K562 (cell line): ENCODE measurements around the gene UNC79. TPM values are rescaled to one million over a fixed set of nuclear protein-coding genes. Genes with fewer than 3 reads are reported as not detected.

Experiments
- ATAC-seq: fragments of 200-7000 bp; cut with Tn5 transposase; 3 replicates; pipeline ENCODE4 v1.9.1; 2020; ENCODE audit warnings: moderate library complexity
- BruUV-seq: library from RNA; stranded (reverse); fragments of 400-500 nt; replicated peaks from 2 replicates; lab custom pipeline; 2021; lab: Mats Ljungman, UMichigan
- CTCF ChIA-PET: fragments of 300-600 bp; formaldehyde crosslinking; extraction: SDS; loops from one replicate; lab custom pipeline; 2021; ENCODE audit warnings: low intra/inter-chr PET ratio; lab: Yijun Ruan, JAX
- POLR2A ChIA-PET: fragments of 300-600, 350-650 bp; sonication (Branson Sonifier 250); formaldehyde crosslinking; extraction: SDS; loops from one replicate; lab custom pipeline; 2021; ENCODE audit warnings: antibody characterized with exemption, inconsistent platforms; lab: Yijun Ruan, JAX
- DNase-seq, 4 experiments: peaks; one replicate each; pipeline versions ENCODE4 v3.0.0 to v3.0.0-alpha.2; 2011 to 2018; ENCODE audit warnings: low spot score in 3 of 4, mixed read lengths in 3 of 4; ENCODE audit errors: extremely low read depth in 1 of 4
- FAIRE-seq: peaks from 2 replicates; lab custom pipeline; 2011; peaks lifted over from hg19 to GRCh38; lab: Jason Lieb, UNC
- H2AFZ ChIP-seq: 2 replicates; pipeline ENCODE4 v1.6.0; 2011; ENCODE audit warnings: low read depth, low read length, control low read depth, inconsistent platforms
- H3K27ac ChIP-seq: fragments of 200-600 bp; 3 replicates; pipeline ENCODE4 v1.8.0; 2011; ENCODE audit warnings: low read depth, mild to moderate bottlenecking, control low read depth, inconsistent platforms, low read length, moderate library complexity, mixed read lengths; ENCODE audit errors: extremely low read depth
- H3K27me3 ChIP-seq, 2 experiments: fragments of 300-600 bp in 1 of 2; 2 replicates in 1 of 2; 3 replicates in 1 of 2; pipeline versions ENCODE4 v1.6.0 to v1.8.0; 2011; ENCODE audit warnings: inconsistent platforms in 2 of 2, low read length in 2 of 2, mild to moderate bottlenecking in 1 of 2, mixed read lengths in 1 of 2, moderate library complexity in 1 of 2; ENCODE audit not compliant: control insufficient read depth in 2 of 2, insufficient read depth in 2 of 2
- H3K36me3 ChIP-seq: fragments of 300-600 bp; 3 replicates; pipeline ENCODE4 v1.8.0; 2011; ENCODE audit warnings: mild to moderate bottlenecking, low read length, inconsistent platforms; ENCODE audit not compliant: control insufficient read depth, insufficient read depth
- H3K4me1 ChIP-seq, 2 experiments: fragments of 200-600 bp in 1 of 2; replicated peaks in 1 of 2; 2 replicates in 1 of 2; 3 replicates in 1 of 2; pipeline versions ENCODE4 v1.5.1 to v1.8.0; 2011; ENCODE audit warnings: inconsistent platforms in 2 of 2, low read length in 2 of 2, mild to moderate bottlenecking in 1 of 2, mixed read lengths in 1 of 2, moderate library complexity in 1 of 2; ENCODE audit not compliant: control insufficient read depth in 2 of 2, insufficient read depth in 2 of 2
- H3K4me2 ChIP-seq: 2 replicates; pipeline ENCODE4 v1.6.1; 2011; ENCODE audit warnings: low read length, control low read depth, inconsistent platforms, mixed read lengths; ENCODE audit not compliant: insufficient read depth
- H3K4me3 ChIP-seq: fragments of 200-600 bp; sonication (generic), shearing (Covaris generic); 2 replicates; pipeline ENCODE4 v1.5.1; 2016; ENCODE audit warnings: control low read depth, inconsistent platforms
- H3K79me2 ChIP-seq: fragments of 200-600 bp; 3 replicates; pipeline ENCODE4 v1.8.0; 2011; ENCODE audit warnings: low read length, inconsistent platforms; ENCODE audit not compliant: control insufficient read depth, insufficient read depth
- H3K9ac ChIP-seq, 2 experiments: 2 replicates each; pipeline versions ENCODE4 v1.6.0 to v1.6.1; 2011; ENCODE audit warnings: low read depth in 2 of 2, low read length in 2 of 2, control low read depth in 1 of 2, inconsistent platforms in 1 of 2, mild to moderate bottlenecking in 1 of 2, mixed read lengths in 1 of 2; ENCODE audit not compliant: insufficient read depth in 1 of 2
- H3K9me1 ChIP-seq: one replicate; pipeline ENCODE4 v1.6.0; 2011; ENCODE audit warnings: inconsistent platforms, mild to moderate bottlenecking, low read length, moderate library complexity; ENCODE audit not compliant: control insufficient read depth, insufficient read depth
- H3K9me3 ChIP-seq: replicated peaks from 2 replicates; pipeline ENCODE4 v1.5.1; 2011; ENCODE audit warnings: low read depth, low read length, inconsistent platforms; ENCODE audit not compliant: control insufficient read depth, insufficient read depth
- H4K20me1 ChIP-seq: replicated peaks from 2 replicates; pipeline ENCODE4 v1.6.1; 2011; ENCODE audit warnings: low read length, inconsistent platforms, mixed read lengths; ENCODE audit not compliant: control insufficient read depth, insufficient read depth
- ATF4 ChIP-seq: fragments of 450-650 bp; formaldehyde crosslinking; IDR thresholded peaks from 2 replicates; pipeline ENCODE4 v1.4.0; 2022; ENCODE audit warnings: mild to moderate bottlenecking, moderate library complexity
- TAF1 ChIP-seq: IDR thresholded peaks from 2 replicates; pipeline ENCODE4 v1.6.1; 2011; ENCODE audit warnings: mild to moderate bottlenecking, low read length, moderate library complexity; ENCODE audit not compliant: insufficient read depth, control insufficient read depth, severe bottlenecking; ENCODE audit errors: extremely low read depth
- TCF3 ChIP-seq: sonication (generic); formaldehyde crosslinking; IDR thresholded peaks from 2 replicates; pipeline ENCODE4 v1.4.0; 2020; ENCODE audit warnings: mild to moderate bottlenecking, missing genetic modification reagents
- TRIM24 ChIP-seq, 2 experiments: fragments of 450-650 bp; IDR thresholded peaks; 2 replicates each; pipeline ENCODE4 v1.6.1; 2016
- ZNF444 ChIP-seq: fragments of 250-450 bp; sonication (Bioruptor Pico); IDR thresholded peaks from 2 replicates; pipeline ENCODE4 v1.4.0; 2020; ENCODE audit warnings: mild to moderate bottlenecking, moderate library complexity
- WGBS: fragments of 100-300 bp; shearing (Covaris generic); methylation state at CpG from one replicate; pipeline ENCODE4 v1.1.6; 2016; ENCODE audit warnings: low coverage, mixed read lengths; ENCODE audit not compliant: insufficient coverage; ENCODE audit errors: missing lambda C conversion rate; 5-methylcytosine and 5-hydroxymethylcytosine counted together
- in situ Hi-C: fragments of 300-500 bp; cut with MboI; formaldehyde crosslinking; loops from 4 replicates; pipeline ENCODE4 v1.15.0; 2018; ENCODE audit warnings: inconsistent platforms, mixed read lengths
- intact Hi-C: fragments of 100-400 bp; cut with micrococcal nuclease; formaldehyde crosslinking; loops from 2 replicates; pipeline ENCODE4 v1.14.2; 2022
- polyA plus RNA-seq, 8 experiments: library from polyadenylated mRNA; depleted of rRNA in 4 of 8; stranded (reverse) in 5 of 8; unstranded in 3 of 8; fragments of >200 nt; fragmentation: Nextera tagmentation in 2 of 8; fragmentation: Illumina TruSeq in 1 of 8; extraction: Ambion mirVana in 2 of 8; extraction: Trizol in 1 of 8; gene quantifications; 2 replicates each; pipeline versions ENCODE4 v1.2.1 to v1.2.3, GENCODE V29; 2011 to 2014; ENCODE audit warnings: inconsistent platforms in 1 of 8, missing spikeins in 1 of 8
- total RNA-seq, 7 experiments: library from RNA; depleted of rRNA in 6 of 7; stranded (reverse); fragments of >200 nt in 6 of 7; fragmentation: Illumina TruSeq in 2 of 7; extraction: Trizol in 2 of 7; gene quantifications; 2 replicates each; pipeline versions ENCODE4 v1.2.1 to v1.2.3, GENCODE V29; 2011 to 2021; ENCODE audit warnings: low replicate concordance in 1 of 7
- TF ChIP-seq, protein P1 (sequence below): fragments of 250-450 bp; sonication (Bioruptor Pico); IDR thresholded peaks from 2 replicates; pipeline ENCODE4 v1.5.0; 2020; ENCODE audit warnings: mild to moderate bottlenecking

Gene UNC79
- total and polyA plus RNA-seq, 9 of the 15 experiments (the other 6 are each of a cell fraction or from before 2014, with no cell fraction given): under 0.01 to 0.04 (median 0.01) TPM; not detected in 6

DNA sequence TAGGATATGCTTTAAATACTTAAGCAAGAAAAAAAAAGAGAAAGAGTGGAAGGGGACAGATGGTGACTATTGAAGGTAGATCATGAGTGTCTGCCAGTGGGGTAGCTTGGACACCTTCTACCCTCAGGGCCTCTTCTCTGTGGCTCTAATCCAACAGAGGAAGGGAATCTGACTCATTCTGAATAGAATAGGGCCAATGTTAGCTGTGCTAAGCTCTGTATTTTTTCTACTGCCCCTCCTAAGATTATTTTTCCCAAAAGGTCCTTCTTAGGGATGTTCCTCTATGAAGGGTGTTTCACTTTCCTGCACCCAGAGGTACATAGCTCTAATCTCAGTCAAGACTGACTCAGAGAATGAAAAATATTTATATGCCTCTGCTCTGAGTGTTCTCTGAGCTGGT lies 25.6 kb downstream of the UNC79 start:
- ChIA-PET CTCF (no interaction called here), POLR2A (no interaction called here)
- H3K27ac ChIP-seq: no peak overlapping the region
- no peak for DNase-seq
- H3K4me1 ChIP-seq: no peaks in the 10 kb centered on the region
- no peaks in the 10 kb centered on the region for H4K20me1 ChIP-seq
- ATAC-seq: no peak
- H3K4me2 ChIP-seq: no peak overlapping the region
- no peak overlapping the region for H2AFZ ChIP-seq
- no peaks in the 10 kb centered on the region for H3K9me3 ChIP-seq
- H3K9me1 ChIP-seq: no peaks in the 10 kb centered on the region
- H3K4me3 ChIP-seq: no peak overlapping the region
- no peaks in the 10 kb centered on the region for H3K36me3 ChIP-seq
- BruUV-seq: no TSS peak
- no peak for TF ChIP-seq TRIM24 (IDR thresholded peaks at IDR 0.05)
- no peak overlapping the region for H3K9ac ChIP-seq
- H3K79me2 ChIP-seq: no peaks in the 10 kb centered on the region
- FAIRE-seq: no peak
- intact Hi-C loops: no loop called here
- in situ Hi-C loops: no loop called here
- H3K27me3 ChIP-seq: no peaks in the 10 kb centered on the region

GRCh38 chr14:93458234-93458633 lies 27.5 kb downstream of the UNC79 start:
- no peak for ATAC-seq
- no peak for FAIRE-seq
- Histone ChIP-seq H3K4me3 (no peak overlapping the region), H3K9ac (no peak overlapping the region), H3K9me3 (no peaks in the 10 kb centered on the region), H3K4me2 (no peak overlapping the region), H3K36me3 (no peaks in the 10 kb centered on the region), H3K9me1 (no peaks in the 10 kb centered on the region), H3K79me2 (no peaks in the 10 kb centered on the region), H3K27ac (no peak overlapping the region), H3K27me3 (no peaks in the 10 kb centered on the region), H4K20me1 (no peaks in the 10 kb centered on the region), H3K4me1 (no peaks in the 10 kb centered on the region), H2AFZ (no peak overlapping the region)
- 0% methylated on average over 1 of the region's 1 CpG for WGBS
- DNase-seq: no peak
- POLR2A ChIA-PET: no interaction called here
- intact Hi-C loops: no loop called here
- TF ChIP-seq ZNF444 (CRISPR knock-in tag): no peak
- TF ChIP-seq, protein P1, sequence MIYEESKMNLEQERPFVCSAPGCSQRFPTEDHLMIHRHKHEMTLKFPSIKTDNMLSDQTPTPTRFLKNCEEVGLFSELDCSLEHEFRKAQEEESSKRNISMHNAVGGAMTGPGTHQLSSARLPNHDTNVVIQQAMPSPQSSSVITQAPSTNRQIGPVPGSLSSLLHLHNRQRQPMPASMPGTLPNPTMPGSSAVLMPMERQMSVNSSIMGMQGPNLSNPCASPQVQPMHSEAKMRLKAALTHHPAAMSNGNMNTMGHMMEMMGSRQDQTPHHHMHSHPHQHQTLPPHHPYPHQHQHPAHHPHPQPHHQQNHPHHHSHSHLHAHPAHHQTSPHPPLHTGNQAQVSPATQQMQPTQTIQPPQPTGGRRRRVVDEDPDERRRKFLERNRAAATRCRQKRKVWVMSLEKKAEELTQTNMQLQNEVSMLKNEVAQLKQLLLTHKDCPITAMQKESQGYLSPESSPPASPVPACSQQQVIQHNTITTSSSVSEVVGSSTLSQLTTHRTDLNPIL: no peak
- TF ChIP-seq TCF3 (CRISPR knock-in tag): no peak
- no peak for TF ChIP-seq ATF4
- no peak for TF ChIP-seq TAF1
- BruUV-seq: no TSS peak
- CTCF ChIA-PET: no interaction called here
- in situ Hi-C loops: no loop called here
